GM10248 (cell line): ENCODE results near the gene SDS.
A peak's percentile ranks its signal among the peaks of the same experiment; 100 is the strongest.
"Not testable (repeated sequence)": the region's sequence is repeated elsewhere in the genome, so short reads cannot be mapped to it uniquely, and the experiment has no call there.

ENCODE experiments used
- CTCF ChIA-PET: fragments of 300-600 bp; sonication (Branson Sonifier 250); formaldehyde crosslinking; extraction: SDS; loops from one replicate; lab custom pipeline; 2021; ENCODE audit warnings: antibody characterized with exemption; lab: Yijun Ruan, JAX
- POLR2A ChIA-PET: fragments of 350-650 bp; sonication (Branson Sonifier 250); formaldehyde crosslinking; extraction: SDS; loops from one replicate; lab custom pipeline; 2020; ENCODE audit warnings: antibody characterized with exemption; lab: Yijun Ruan, JAX
- DNase-seq: peaks from one replicate; pipeline ENCODE4 v3.0.0; 2012; ENCODE audit errors: extremely low spot score
- TF ChIP-seq, protein P1 (sequence below): IDR thresholded peaks from 2 replicates; pipeline ENCODE4 v1.5.1; 2012; ENCODE audit warnings: mild to moderate bottlenecking, low read depth; ENCODE audit errors: extremely low read depth, missing control alignments, control extremely low read depth

Gene SDS

DNA sequence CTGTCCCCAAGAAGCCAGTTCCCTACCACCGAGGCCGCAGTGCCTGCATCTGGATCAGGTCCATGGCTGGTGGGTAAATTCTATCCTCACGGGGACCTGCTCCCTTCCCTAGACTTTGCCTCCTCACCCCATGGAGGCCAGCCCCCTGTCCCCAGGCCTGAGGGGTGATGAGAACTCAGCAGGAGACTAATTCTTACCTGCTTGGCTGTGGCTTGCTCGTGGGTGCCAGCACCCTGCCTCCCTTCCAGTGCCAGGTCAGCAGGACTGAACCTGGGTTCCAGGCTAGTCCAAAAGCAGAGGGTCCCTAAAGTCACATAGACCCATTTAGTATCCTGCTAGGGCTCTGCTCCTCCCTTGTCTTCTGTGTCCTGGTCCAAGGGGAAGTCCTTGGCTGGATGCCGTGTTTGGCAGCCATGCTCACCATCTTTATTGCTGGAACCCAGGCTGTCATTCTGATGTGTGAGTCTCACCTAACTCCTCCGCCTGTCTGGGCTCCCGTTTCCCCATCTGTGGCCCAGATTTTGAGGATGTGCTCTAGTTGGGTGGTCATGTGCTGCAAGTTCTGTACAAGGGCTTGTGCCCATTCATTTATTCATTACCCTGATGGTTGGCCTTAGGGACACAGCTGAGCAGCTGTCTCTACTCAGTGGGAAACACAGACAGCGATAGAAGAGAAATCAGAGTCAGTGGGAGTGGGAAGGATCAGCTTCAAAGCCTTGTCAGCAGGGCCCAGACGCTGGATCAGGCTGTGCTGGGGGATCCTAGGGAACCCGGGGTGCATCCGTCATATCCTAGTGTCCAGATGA lies 44.4 kb downstream of the SDS start:
- POLR2A ChIA-PET, result no interaction called here
- TF ChIP-seq, protein P1, sequence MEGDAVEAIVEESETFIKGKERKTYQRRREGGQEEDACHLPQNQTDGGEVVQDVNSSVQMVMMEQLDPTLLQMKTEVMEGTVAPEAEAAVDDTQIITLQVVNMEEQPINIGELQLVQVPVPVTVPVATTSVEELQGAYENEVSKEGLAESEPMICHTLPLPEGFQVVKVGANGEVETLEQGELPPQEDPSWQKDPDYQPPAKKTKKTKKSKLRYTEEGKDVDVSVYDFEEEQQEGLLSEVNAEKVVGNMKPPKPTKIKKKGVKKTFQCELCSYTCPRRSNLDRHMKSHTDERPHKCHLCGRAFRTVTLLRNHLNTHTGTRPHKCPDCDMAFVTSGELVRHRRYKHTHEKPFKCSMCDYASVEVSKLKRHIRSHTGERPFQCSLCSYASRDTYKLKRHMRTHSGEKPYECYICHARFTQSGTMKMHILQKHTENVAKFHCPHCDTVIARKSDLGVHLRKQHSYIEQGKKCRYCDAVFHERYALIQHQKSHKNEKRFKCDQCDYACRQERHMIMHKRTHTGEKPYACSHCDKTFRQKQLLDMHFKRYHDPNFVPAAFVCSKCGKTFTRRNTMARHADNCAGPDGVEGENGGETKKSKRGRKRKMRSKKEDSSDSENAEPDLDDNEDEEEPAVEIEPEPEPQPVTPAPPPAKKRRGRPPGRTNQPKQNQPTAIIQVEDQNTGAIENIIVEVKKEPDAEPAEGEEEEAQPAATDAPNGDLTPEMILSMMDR, result no peak
- CTCF ChIA-PET, result interaction anchor here (1.1 kb wide), 1 partner anchor 9 kb away, joined by 3 read pairs; no protein-coding TSS in a partner anchor
- DNase-seq, result no peak

DNA sequence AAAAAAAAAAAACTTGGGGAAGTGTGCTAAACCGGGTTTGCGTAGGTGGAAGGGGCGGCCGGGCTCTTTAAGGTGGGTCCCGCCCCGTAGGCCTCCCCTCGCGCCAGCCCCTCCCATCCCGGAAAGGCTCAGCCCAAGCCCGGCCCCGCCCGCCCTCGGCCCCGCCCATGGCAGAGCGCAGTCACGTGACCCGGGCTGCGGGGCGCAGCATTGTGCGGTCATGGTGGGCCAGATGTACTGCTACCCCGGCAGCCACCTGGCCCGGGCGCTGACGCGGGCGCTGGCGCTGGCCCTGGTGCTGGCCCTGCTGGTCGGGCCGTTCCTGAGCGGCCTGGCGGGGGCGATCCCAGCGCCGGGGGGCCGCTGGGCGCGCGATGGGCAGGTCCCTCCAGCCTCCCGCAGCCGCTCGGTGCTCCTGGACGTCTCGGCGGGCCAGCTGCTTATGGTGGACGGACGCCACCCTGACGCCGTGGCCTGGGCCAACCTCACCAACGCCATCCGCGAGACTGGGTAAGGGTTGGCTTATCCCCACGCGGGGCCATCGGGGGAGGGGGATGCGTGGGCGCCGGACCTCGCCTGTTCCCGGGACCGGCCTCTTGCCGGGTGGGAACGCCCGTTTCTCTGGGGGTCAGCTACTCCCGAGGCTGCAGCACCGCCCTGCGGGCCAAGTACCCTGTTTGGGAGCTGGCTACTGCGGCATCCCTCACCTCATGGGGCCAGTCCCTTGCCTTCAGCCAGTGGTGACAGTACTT lies 45.1 kb downstream of the SDS start, which contains the start of gene PLBD2:
Gene PLBD2, plus strand, starts transcription at position 207 of the 752 bp plus-strand sequence. Its CDS starts 14 bp downstream, at position 221.
- TF ChIP-seq, protein P1, result no peak
- POLR2A ChIA-PET, result no interaction called here
- CTCF ChIA-PET, result interaction anchor here (1.1 kb wide), 1 partner anchor 8 kb away, joined by 3 read pairs; no protein-coding TSS in a partner anchor
- peak; percentile 100 for DNase-seq

GRCh38 chr12:113354192-113354591 lies 49.5 kb downstream of the SDS start:
- CTCF ChIA-PET, result interaction anchor here (0.8 kb wide), 1 partner anchor 14 kb away, joined by 3 read pairs; no protein-coding TSS in a partner anchor
- DNase-seq, POLR2A ChIA-PET: not testable (repeated sequence)

DNA sequence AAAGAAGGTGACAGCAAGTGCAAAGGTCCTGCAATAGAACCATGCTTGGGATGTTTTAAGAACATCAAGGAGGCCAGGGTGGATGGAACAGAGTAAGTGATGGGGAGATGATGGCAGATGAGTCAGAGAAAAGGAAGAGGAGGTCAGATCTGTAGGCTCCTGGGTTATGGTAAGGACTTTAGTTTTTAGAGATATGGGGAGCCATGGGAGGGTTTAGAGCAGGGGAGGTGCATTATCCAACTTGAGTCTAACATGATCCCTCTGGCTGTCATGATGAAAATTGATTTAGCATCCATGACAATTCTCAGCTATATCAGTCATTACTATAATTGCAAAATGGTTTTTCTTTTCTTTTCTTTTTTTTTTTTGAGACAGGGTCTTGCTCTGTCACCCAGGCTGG lies 52.6 kb downstream of the SDS start:
- TF ChIP-seq, protein P1, result no peak
- ChIA-PET CTCF (interaction anchor here (1.6 to 1.7 kb wide), 2 partner anchors 8 to 12 kb away, joined by 3 to 5 read pairs; no protein-coding TSS in a partner anchor), POLR2A (interaction anchor here (1.0 kb wide), 1 partner anchor 16 kb away, joined by 3 read pairs; no protein-coding TSS in a partner anchor)
- DNase-seq, result no peak

DNA sequence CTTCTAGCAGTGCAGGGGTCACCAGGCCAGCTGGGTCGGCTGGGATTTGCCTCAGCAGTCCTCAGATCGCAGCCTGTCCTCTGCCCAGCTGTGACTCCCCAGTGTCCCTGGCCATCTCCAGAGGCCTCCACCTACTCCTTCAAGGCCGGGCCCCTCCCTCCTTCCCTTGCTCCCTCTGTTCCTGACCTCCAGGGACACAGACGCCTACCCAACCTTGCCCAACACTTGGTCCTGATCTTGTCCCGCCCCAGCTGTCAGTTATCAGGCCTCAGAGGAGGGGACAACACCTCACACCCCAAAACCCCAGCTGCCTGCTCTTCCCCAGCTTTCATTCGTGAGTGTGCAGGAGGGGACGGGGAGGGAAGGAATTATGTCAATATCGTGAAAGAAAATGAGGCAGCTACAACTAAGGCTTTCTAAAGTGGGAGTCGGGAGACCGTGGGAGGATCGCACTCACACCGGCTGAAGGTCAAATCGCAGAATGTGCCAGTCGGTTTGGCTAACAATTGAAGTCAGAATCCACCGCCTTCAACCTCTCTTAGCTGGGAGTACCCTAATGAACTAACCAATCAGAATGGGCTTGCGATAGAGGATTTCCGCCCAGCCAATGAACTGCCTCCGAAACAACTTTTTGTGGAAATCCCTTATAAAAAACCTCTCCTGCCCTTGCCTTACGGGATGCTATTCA lies 54.7 kb downstream of the SDS start:
- no peak for DNase-seq
- CTCF ChIA-PET, result no interaction called here
- POLR2A ChIA-PET, result no interaction called here
- TF ChIP-seq, protein P1, result no peak

GRCh38 chr12:113347892-113348291 lies 55.8 kb downstream of the SDS start:
- no peak for DNase-seq
- TF ChIP-seq, protein P1, result no peak
- CTCF ChIA-PET, result no interaction called here
- POLR2A ChIA-PET, result no interaction called here
